H7 (cell line): ENCODE measurements around the gene TNIP1. TPM values are rescaled to one million over a fixed set of nuclear protein-coding genes. Genes with fewer than 3 reads are reported as not detected.

Experiments used
- DNase-seq: peaks from one replicate; pipeline ENCODE4 v3.0.0; 2012
- H3K27me3 ChIP-seq: 2 replicates; pipeline ENCODE4 v1.6.0; 2011; ENCODE audit warnings: mild to moderate bottlenecking, low read length; ENCODE audit not compliant: control insufficient read depth, insufficient read depth
- H3K36me3 ChIP-seq: replicated peaks from 2 replicates; pipeline ENCODE4 v1.5.1; 2011; ENCODE audit warnings: low read length; ENCODE audit not compliant: control insufficient read depth, insufficient read depth
- H3K4me3 ChIP-seq: 2 replicates; pipeline ENCODE4 v1.5.1; 2011; ENCODE audit warnings: low read depth, mild to moderate bottlenecking, control low read depth, low read length, moderate library complexity; ENCODE audit not compliant: insufficient read depth
- total RNA-seq: library from RNA; depleted of rRNA; stranded (reverse); fragments of >200 nt; shearing (Covaris generic); gene quantifications from 2 replicates; pipeline ENCODE4 v1.2.3, GENCODE V29; 2014

Gene TNIP1
- total RNA-seq, 1 experiment from 2014 or later = 27.3 TPM

DNA sequence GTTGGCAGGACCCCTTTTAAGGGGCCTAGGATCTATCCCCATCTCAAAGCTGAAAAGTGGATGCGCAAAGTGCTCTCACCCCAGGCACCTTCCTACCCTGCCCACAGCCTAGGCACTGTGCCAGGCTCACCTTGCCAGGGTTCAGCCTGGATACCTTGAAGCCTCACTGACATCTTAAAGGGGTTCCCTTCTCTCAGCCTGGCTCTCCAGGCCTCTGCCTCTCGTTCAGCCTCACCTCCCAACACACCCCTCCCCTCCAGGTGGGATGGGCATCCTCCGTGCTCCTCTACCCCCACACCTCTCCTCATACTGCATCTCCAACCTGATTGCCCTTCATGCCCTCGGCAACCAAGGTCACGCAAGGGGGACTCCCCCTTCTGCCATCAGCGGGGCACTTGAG lies 25.5 kb downstream of the TNIP1 start:
- H3K27me3 ChIP-seq = no peaks in the 10 kb centered on the region
- DNase-seq = no peak
- no peak overlapping the region for H3K4me3 ChIP-seq
- no peaks in the 10 kb centered on the region; the same call in 1 of the 2 replicates for H3K36me3 ChIP-seq

DNA sequence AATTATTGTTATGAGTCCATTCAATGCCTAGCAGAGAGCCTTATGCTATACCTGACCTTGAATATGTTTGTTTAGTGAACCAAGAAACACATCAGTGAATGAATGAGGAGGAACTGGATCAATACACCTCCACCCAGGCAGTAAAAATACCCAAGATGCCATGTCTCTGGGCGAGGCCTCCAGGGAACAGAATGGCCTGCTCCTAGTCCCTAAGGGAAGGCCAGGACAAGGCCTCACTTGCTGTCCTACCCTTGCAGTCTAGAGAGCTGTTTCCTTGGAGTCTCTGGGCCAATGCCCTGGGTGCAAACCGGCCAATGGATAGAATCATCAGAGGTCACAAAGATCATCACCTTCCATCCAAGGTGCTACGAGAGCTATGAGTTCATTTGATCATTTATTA lies 26.1 kb downstream of the TNIP1 start:
- no peaks in the 10 kb centered on the region; the same call in 1 of the 2 replicates for H3K36me3 ChIP-seq

DNA sequence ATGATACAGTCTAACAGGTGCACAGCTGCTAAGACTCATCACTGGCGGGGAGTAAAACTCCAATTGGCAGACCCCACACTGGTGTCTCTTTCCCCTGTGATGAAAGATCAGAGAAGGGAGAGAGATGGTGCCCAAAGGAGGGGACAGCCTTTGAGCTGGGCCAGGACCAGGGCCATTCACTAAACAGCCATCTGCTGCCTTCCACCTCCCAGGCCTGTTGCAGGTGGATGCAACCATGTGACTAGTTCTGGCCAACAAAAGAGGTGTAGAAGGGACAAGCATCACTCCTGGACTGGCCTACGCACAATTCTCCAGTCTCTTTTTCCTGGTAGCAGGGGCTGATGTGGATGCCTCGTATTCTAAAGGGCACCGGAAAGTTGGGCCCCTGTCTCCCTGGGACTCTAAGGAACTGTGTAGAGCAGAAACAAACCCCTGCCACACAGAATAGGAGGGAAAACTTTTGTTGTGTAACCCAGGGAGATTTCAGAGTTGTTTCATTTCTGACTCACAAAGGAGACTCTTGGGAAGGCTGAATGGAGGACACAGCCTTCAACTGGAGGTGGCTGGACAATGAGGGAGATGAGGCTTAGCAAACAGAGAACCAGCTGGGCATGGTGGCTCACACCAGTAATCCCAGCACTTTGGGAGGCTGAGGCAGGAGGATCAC lies 26.9 kb downstream of the TNIP1 start:
- DNase-seq = no peak
- Histone ChIP-seq H3K4me3 (no peak overlapping the region), H3K27me3 (no peaks in the 10 kb centered on the region), H3K36me3 (no peaks in the 10 kb centered on the region; the same call in 1 of the 2 replicates)

More for the DNA sequence above, 26.1 kb downstream of the TNIP1 start:
- Histone ChIP-seq H3K27me3 (no peaks in the 10 kb centered on the region), H3K4me3 (no peak overlapping the region)
- no peak for DNase-seq

DNA sequence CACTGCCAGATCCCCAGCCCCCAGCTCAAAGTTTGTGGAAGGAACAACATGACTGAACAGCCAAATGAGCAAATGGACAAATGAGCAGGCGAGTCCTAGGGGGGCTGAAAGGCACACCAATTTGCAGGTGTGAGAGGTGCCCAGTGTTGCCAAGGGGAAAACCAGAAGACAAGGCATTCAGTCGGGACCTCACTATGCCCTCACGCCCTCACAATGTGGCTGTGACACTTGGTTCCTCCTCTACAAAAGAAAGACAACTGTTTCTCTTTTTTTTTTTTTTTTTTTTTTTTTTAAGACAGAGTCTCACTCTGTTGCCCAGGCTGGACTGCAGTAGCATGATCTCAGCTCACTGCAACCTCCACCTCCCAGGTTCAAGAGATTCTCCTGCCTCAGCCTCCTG lies 28.0 kb downstream of the TNIP1 start:
- Histone ChIP-seq H3K4me3 (no peak overlapping the region), H3K27me3 (no peaks in the 10 kb centered on the region), H3K36me3 (no peaks in the 10 kb centered on the region)
- no peak for DNase-seq

DNA sequence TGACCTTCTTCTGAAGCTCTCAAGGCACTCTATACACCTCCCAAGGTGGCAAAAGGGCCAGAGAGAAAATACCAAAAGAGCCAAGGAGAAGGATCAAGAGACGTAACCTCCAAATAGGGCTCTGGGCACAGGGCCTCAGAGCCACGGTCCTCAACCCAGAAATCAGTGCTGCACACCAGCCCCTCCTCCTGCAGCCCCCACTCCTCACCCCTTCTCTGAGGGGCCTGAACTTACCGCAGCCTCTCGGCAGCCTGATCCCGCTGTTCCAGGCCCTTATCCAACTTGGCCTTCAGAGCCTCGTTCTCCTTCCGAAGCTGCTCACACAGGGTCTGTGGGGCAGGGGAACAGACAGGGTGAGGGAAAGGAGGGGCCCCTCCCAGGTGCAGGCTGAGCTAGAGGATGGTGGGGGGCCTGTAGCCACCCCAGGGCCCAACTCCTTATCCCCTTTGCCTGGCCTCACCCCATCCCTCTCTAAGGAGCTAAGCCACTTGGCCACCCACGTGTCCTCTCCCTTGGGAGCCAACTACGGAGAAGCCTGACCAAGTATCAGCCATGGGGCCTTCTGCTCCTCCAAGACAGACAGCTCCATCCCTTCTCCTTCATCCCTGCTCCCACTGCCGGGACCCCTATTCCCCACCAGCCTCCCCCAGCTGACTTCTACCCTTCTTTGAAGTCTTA lies 28.8 kb downstream of the TNIP1 start:
- Histone ChIP-seq H3K4me3 (no peak overlapping the region), H3K36me3 (no peaks in the 10 kb centered on the region), H3K27me3 (no peaks in the 10 kb centered on the region)
- DNase-seq = no peak

DNA sequence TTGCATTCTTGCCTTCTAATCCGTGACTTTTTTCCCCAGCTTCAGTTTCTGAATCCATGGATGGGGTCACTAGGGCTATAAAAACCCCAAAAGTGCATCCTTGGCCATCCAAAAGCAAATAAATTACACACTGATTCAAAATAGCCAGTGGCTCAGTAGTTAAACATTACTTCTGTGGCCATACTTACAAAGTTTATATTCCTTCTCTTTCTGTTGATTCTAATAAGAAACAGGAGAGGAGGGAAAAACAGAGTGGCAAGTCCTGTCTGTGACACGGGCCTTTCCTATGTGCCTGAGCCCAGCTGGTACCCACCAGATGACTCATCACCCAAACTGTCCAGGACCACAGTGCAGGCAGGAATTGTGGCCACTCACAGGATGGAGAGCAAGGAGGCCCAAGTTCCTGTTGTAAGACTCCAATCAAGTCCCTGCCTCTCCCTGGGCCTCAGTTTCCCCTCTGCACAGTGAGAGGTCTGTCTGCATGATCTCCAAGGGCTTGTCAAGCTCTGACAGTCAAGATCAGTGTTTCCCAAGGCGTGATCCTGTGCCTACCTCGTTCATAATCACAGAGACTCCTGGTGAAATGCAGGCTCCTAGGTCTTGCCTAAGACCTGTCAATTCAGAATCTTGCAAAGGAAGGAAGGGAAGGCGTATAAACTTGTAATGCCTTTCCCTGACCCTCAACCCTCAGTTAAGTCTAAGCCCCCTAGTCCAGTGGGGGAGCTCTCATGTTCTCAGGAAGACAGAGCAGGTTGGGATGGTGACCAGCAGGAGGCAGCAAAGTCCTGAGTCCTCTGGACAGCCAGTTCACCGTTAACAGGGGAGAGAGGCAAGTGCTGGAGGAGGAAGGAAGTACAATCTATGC lies 29.5 kb downstream of the TNIP1 start:
- Histone ChIP-seq H3K36me3 (no peaks in the 10 kb centered on the region), H3K4me3 (no peak overlapping the region), H3K27me3 (no peaks in the 10 kb centered on the region)
- DNase-seq = peak; percentile 93

DNA sequence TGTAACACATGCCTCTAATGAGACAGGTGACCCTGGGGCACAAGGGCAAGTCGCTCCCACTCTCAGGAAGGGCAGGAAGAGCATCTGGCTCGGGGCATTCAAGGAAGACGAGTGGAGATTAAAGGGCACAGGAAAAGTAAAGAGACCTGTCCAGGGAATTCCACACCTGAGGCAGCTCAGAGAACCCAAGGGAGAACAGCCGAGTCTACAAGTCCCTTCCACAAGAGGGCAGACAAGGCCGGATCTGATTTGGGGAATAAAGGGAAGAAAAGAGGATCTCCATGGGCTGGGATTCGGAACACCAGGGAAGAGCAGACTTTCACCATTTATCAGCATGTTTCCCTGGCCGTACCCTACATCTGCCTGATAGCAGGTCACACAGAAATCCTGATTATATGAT lies 32.3 kb downstream of the TNIP1 start:
- DNase-seq = peak; percentile 69
- Histone ChIP-seq H3K4me3 (no peak overlapping the region), H3K27me3 (no peaks in the 10 kb centered on the region), H3K36me3 (peaks cover 1% of the 10 kb centered on the region)

DNA sequence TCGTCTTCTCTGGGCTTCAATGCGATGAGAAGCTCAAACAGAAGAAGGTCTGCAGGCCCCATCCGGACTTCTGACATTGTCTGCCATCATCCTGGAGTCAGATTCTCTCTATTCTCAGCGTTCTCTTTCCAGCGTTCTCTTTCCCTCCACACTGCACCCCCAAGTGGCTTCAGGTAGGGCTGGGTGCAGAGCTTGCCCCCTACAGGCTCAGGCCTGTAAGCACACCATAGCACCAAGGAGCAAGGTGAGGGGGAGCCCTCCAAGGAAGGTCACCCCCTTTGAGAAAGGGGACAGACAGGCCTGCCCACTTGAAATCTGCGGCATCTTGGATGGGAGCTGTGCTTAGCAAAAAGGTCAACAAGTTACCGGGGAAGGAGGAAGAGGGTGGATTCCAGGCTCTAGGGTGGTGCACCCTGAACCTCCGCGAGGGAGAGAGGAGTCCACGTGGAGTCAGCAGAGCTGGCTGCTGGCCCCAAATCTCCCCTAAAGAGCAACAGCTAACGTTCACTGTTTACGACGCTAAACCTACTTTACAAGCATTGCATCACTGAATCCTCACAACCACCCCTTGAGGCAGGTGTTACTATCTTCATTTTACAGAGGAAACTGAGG lies 32.9 kb downstream of the TNIP1 start:
- peak; percentile 83 for DNase-seq
- peaks cover 1% of the 10 kb centered on the region for H3K36me3 ChIP-seq
- H3K4me3 ChIP-seq = no peak overlapping the region
- no peaks in the 10 kb centered on the region for H3K27me3 ChIP-seq

DNA sequence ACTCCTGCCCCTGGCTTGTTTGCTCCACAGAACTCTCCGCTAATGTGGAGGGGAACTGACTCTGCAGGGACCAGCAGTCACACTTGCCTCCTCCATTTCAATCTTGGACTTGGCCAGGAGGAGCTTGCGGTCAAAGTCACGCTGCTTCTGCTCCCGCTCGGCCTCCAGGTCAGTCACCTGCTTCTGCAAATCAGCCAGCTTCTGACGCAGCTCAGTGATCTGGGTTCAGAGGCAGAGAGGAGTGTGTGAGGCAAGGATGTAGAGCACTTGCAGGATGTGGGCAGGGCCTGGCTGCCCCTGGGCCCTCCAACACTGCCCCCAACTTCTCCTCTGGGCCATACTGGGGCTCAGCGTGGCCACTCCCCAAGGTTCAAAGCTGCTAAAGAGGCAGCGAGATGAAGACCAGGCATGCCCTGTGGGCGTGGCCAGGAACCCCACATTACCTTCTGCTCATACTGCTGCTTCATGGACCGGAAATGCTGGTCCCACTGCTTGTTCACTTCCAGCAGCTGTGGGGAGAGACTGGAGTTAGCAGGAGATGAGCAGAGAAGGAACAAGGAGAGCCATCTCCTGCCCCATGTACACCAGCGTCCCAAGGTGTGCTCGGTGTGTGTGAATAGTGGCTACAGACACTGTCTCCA lies 38.3 kb downstream of the TNIP1 start:
- Histone ChIP-seq H3K36me3 (peaks cover 5% of the 10 kb centered on the region), H3K4me3 (no peak overlapping the region)
- no peak for DNase-seq

DNA sequence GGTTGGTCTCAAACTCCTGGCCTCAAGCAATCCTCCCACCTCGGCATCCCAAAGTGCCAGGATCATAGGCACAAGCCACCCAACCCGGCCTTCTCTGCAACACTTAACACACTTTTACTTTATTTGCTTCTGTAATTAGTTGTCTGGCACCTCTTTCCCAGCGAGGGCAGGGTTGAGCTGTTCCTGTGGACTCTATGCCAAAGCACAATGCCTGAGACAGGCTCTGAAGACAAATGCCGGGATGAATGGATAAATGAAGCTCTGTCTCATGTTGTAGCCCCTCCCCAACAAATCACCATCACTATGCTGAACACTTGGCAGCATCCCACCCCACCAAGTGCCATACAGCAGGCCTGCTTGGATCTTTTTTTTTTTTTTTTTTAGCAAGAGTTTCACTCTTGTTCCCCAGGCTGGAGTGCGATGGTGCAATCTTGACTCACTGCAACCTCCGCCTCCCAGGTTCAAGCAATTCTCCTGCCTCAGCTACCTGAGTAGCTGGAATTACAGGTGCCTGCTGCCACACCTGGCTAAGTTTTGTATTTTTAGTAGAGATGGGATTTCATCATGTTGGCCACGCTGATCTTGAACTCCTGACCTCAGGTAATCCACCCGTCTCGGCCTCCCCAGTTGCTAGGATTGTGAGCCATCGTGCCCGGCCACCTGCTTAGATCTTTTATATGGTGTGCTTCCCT lies 39.1 kb downstream of the TNIP1 start:
- Histone ChIP-seq H3K36me3 (peaks cover 5% of the 10 kb centered on the region), H3K4me3 (no peak overlapping the region), H3K27me3 (no peaks in the 10 kb centered on the region)
- DNase-seq = no peak

More for the DNA sequence above, 38.3 kb downstream of the TNIP1 start:
- H3K27me3 ChIP-seq = no peaks in the 10 kb centered on the region

DNA sequence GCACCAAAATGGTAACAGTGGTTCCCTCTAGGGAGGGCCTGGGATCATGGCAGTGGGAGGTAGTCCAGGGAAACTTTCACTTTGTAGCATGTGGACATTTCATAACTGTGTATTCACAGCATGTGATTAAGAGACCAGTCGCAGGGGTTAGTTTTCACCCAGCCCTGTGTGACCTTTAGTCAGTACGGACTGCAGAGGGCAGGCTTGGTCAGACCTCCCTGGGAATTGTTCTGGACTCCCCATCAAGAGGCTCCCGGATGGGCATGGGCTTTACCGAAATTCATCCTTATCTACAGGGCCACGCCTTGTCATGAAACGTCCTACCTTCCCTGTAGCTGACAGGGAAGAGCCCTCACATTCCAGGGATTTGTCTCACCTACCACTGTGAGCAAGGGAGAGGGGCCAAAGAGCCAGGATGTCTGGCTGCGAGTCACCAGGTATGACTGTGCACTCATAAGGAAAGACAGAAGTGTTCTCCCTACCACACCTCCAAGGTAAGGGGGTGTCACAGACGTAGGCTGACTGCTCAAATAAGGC lies 40.6 kb downstream of the TNIP1 start:
- no peaks in the 10 kb centered on the region for H3K27me3 ChIP-seq
- DNase-seq = no peak
- peaks cover 7% of the 10 kb centered on the region for H3K36me3 ChIP-seq
- no peak overlapping the region for H3K4me3 ChIP-seq

DNA sequence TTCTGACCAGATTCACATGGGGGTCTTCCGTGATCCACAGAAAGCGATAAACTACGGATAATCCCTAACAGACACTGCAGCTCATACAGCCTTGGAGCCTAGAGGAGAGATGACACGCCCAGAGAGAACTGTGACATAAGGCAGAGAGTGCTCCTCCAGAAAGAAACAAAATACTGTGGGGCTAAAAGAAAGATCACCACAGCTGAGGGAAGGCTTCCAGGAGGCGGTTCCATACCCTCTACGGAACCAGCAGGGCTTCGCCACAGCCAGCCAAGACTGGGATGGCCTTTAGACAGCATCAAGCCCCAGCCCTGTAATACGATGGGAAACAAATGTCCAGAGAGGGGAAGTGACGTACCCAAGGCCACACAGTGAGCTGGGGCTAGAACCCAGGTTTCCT lies 41.2 kb downstream of the TNIP1 start:
- H3K4me3 ChIP-seq = no peak overlapping the region
- no peaks in the 10 kb centered on the region for H3K27me3 ChIP-seq
- H3K36me3 ChIP-seq = peaks cover 8% of the 10 kb centered on the region
- no peak for DNase-seq

DNA sequence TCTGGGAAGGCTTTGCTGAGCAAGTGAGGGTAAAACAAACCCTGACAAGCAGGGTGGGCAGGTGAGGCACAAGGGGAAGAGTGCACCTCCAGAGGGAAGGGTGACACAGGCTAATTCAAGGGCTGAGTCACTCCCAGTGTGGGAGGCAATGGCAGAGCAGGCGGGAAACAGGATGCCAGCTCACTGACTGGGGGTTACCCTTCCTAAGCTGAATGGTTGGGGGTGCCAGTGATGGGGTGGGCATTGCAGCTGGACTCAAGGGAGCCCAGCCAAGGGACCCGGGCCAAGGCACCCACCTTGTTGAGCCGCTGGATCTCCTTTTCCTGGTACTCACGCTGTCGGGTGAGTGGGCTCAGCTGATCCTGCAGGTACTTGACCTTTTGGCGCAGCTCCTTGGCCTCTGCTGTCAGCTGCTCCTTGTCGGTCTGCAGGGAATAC lies 42.0 kb downstream of the TNIP1 start:
- peaks cover 9% of the 10 kb centered on the region for H3K36me3 ChIP-seq
- no peak for DNase-seq
- no peaks in the 10 kb centered on the region for H3K27me3 ChIP-seq
- no peak overlapping the region for H3K4me3 ChIP-seq
